Measurements from ENCODE around the gene ZNF385B. TPM values are rescaled to one million over a fixed set of nuclear protein-coding genes. Genes with fewer than 3 reads are reported as not detected.

ZNF385B gene
- total and polyA plus RNA-seq, 9 of the 15 experiments (the other 6 are each of a cell fraction or from before 2014, with no cell fraction given) = 0.50 TPM; not detected in 8

DNA sequence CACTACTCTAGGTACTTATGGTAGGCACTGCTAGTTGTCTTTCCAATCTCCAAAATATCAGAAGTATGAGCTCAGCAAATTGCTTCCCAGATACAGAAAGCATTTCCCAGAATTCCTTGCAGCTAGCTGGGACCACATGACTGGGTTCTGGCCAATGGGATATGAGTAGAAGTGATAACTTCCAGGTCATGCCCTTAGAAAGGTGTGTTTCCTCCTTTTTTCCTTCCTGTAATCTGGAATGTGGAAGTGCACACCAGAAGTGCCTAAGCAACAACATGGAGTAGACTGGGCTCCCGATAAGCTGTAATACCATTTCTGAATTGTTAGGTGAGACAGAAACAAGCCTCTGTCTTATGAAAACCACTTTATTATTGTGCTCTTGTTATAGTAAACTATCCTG is 279.8 kb downstream of the ZNF385B start:
- ChIA-PET POLR2A (no interaction called here), CTCF (ENCODE audit: low intra/inter-chr PET ratio) (no interaction called here)
- no TSS peak for BruUV-seq (replicated peaks)
- no peaks in the 10 kb centered on the region for H3K9me3 ChIP-seq (replicated peaks; ENCODE audit: control insufficient read depth, insufficient read depth, low read depth, low read length)
- FAIRE-seq (no peak), ATAC-seq (no peak), DNase-seq (ENCODE audit: extremely low read depth in 1 of 4, low spot score in 3 of 4) (peak in 1 of 4 experiments; percentile 11)
- 14% methylated on average over 1 of the region's 1 CpG for WGBS (ENCODE audit: insufficient coverage, low coverage, missing lambda C conversion rate)
- no peak overlapping the region for H2AFZ ChIP-seq (ENCODE audit: low read depth, low read length)
- no peaks in the 10 kb centered on the region for H4K20me1 ChIP-seq (replicated peaks; ENCODE audit: control insufficient read depth, insufficient read depth, low read length)
- H3K9me1 ChIP-seq (ENCODE audit: control insufficient read depth, insufficient read depth, low read length) = no peaks in the 10 kb centered on the region
- H3K4me2 ChIP-seq (ENCODE audit: insufficient read depth, low read length) = no peak overlapping the region
- in situ Hi-C loops (cut with MboI) (no loop called here), intact Hi-C loops (cut with micrococcal nuclease) (no loop called here)
- TF ChIP-seq, protein P1, sequence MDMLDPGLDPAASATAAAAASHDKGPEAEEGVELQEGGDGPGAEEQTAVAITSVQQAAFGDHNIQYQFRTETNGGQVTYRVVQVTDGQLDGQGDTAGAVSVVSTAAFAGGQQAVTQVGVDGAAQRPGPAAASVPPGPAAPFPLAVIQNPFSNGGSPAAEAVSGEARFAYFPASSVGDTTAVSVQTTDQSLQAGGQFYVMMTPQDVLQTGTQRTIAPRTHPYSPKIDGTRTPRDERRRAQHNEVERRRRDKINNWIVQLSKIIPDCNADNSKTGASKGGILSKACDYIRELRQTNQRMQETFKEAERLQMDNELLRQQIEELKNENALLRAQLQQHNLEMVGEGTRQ (CRISPR knock-in tag; IDR thresholded peaks at IDR 0.05) = peak; percentile 39; the same call in 1 of the 2 replicates
- TF ChIP-seq ZFP1 (CRISPR knock-in tag; IDR thresholded peaks at IDR 0.05) (no peak), NR2C2 (CRISPR knock-in tag; IDR thresholded peaks at IDR 0.05) (no peak), NR2C2 (tag; IDR thresholded peaks at IDR 0.05) (peak; percentile 53), NR2C1 (IDR thresholded peaks at IDR 0.05) (peak; percentile 72), NR2C1 (tag; IDR thresholded peaks at IDR 0.05) (peak; percentile 72)
- H3K9ac ChIP-seq (ENCODE audit: insufficient read depth in 1 of 2, low read depth in 2 of 2, low read length in 2 of 2) = no peak overlapping the region
- H3K36me3 ChIP-seq (ENCODE audit: control insufficient read depth, insufficient read depth, low read length) = no peaks in the 10 kb centered on the region
- no peak overlapping the region for H3K4me3 ChIP-seq
- H3K27me3 ChIP-seq (ENCODE audit: control insufficient read depth in 2 of 2, insufficient read depth in 2 of 2, low read length in 2 of 2) = no peaks in the 10 kb centered on the region
- no peaks in the 10 kb centered on the region for H3K79me2 ChIP-seq (ENCODE audit: control insufficient read depth, insufficient read depth, low read length)
- no peaks in the 10 kb centered on the region for H3K4me1 ChIP-seq (replicated peaks in 1 of 2; ENCODE audit: control insufficient read depth in 2 of 2, insufficient read depth in 2 of 2, low read length in 2 of 2)
- H3K27ac ChIP-seq (ENCODE audit: extremely low read depth, low read depth, low read length) = no peak overlapping the region
